Activated naive CD8-positive, alpha-beta T cell treated with anti-CD3 and anti-CD28 coated beads for 36 hours (primary cell): ENCODE data around the gene NOC2L. TPM values are rescaled to one million over a fixed set of nuclear protein-coding genes. Genes with fewer than 3 reads are reported as not detected.

Source experiments
- DNase-seq: peaks from one replicate; pipeline ENCODE4 v3.0.0; 2021
- H3K27ac Mint-ChIP-seq: one replicate; pipeline ENCODE4 v1.8.0; 2022; ENCODE audit warnings: mild to moderate bottlenecking, moderate library complexity, mixed read lengths
- H3K27me3 Mint-ChIP-seq: one replicate; pipeline ENCODE4 v1.8.0; 2022; ENCODE audit warnings: mild to moderate bottlenecking, mixed read lengths
- H3K36me3 Mint-ChIP-seq: one replicate; pipeline ENCODE4 v1.8.0; 2021; ENCODE audit warnings: mild to moderate bottlenecking, mixed read lengths
- H3K4me1 Mint-ChIP-seq: one replicate; pipeline ENCODE4 v1.8.0; 2021; ENCODE audit warnings: mixed read lengths
- H3K4me3 Mint-ChIP-seq: one replicate; pipeline ENCODE4 v1.8.0; 2022; ENCODE audit warnings: mild to moderate bottlenecking, moderate library complexity, mixed read lengths
- H3K9me3 Mint-ChIP-seq: one replicate; pipeline ENCODE4 v1.8.0; 2022; ENCODE audit warnings: mixed read lengths
- total RNA-seq, 2 experiments: library from RNA; stranded (reverse); gene quantifications; one replicate each; pipeline ENCODE4 v1.2.3, GENCODE V29; 2021

The NOC2L gene
- total RNA-seq, 2 experiments from 2014 or later: 176 to 185 TPM

DNA sequence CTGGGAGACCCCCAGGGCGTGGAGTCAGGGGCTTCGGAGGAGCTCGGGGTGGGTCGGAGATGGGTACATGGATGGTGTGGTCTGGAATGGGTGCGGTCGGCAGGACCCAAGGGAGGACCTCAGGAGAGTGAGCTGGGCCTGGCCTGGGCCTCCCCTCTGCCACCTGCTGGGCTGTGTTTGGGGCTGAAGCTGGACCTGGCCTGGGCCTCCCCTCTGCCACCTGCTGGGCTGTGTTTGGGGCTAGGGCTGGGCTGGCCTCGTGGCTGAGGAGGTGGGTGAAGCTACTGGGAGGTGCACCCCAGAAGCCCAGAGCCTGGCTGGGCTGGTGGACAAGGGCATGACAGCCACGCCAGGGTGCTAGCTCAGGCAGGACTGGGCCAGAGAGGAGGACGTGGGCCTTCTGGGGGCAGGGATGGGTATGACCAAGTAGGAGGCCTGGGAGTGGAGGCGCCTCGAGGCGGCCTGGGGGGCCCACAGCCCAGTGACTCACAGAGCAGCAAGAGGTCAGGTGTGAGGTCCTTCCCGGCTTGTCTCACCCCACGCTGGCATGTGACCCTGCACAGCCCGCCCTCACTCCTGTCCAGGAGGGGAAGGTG is 20.9 kb downstream of the NOC2L start:
- DNase-seq: no peak
- H3K4me3 Mint-ChIP-seq: no peak overlapping the region

GRCh38 chr1:937521-937920 is 21.5 kb downstream of the NOC2L start:
- no peak overlapping the region for H3K4me3 Mint-ChIP-seq
- no peaks in the 10 kb centered on the region for H3K36me3 Mint-ChIP-seq
- H3K9me3 Mint-ChIP-seq: no peaks in the 10 kb centered on the region
- peaks cover 9% of the 10 kb centered on the region for H3K4me1 Mint-ChIP-seq
- no peak overlapping the region for H3K27ac Mint-ChIP-seq
- H3K27me3 Mint-ChIP-seq: peaks cover 56% of the 10 kb centered on the region
- no peak for DNase-seq

More for the DNA sequence above, 20.9 kb downstream of the NOC2L start:
- peaks cover 10% of the 10 kb centered on the region for H3K4me1 Mint-ChIP-seq
- peaks cover 56% of the 10 kb centered on the region for H3K27me3 Mint-ChIP-seq
- H3K36me3 Mint-ChIP-seq: no peaks in the 10 kb centered on the region
- no peaks in the 10 kb centered on the region for H3K9me3 Mint-ChIP-seq
- no peak overlapping the region for H3K27ac Mint-ChIP-seq

DNA sequence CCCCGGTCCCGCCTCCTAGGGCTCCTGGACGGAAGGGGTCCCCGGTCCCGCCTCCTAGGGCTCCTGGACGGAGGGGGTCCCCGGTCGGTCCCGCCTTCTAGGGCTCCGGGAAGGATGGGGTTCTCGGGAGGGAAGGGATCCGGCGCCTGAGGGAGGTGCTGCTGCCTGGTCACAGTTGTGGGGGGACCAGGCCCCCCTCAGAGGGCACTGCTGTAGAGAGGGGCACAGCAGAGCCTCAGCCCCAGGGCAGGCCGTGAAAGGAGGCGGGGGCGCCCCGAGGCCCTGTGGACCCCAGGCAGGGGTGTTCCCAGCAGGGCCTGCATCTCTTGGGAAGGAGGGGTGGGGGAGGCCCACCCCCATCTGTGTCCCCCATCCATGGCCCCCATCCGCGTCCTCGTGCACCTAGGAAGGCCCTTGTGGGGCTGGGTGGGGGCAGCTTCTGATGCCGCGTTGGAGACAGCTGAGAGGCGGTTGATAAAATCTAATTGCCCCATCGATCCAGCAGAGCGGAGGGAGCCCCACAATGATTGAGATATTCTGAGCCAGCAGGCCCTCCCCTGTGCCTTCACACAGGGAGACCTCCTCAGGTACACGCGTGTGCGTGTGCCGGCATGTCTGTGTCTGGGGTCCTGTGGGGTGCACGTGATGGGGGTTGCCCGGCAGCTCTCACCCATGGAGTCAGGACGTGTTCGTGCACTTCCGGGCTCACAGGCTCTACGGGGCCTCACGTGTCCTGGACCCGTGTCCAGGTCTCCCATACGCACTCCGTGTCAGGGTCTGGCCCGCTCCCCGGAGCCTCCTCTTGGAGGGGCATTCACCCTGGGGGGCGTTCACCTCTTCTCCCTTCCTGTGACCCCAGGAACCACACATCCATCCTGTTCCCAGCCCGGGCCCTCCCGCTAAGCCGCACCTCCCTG is 22.4 kb downstream of the NOC2L start:
- no peaks in the 10 kb centered on the region for H3K36me3 Mint-ChIP-seq
- no peak for DNase-seq
- no peak overlapping the region for H3K4me3 Mint-ChIP-seq
- no peak overlapping the region for H3K27ac Mint-ChIP-seq
- no peaks in the 10 kb centered on the region for H3K9me3 Mint-ChIP-seq
- H3K27me3 Mint-ChIP-seq: peaks cover 57% of the 10 kb centered on the region
- peaks cover 9% of the 10 kb centered on the region for H3K4me1 Mint-ChIP-seq

GRCh38 chr1:935751-936231 is 23.3 kb downstream of the NOC2L start:
- Mint-ChIP-seq H3K4me3 (no peak overlapping the region), H3K36me3 (no peaks in the 10 kb centered on the region), H3K4me1 (peaks cover 5% of the 10 kb centered on the region), H3K9me3 (no peaks in the 10 kb centered on the region), H3K27ac (no peak overlapping the region), H3K27me3 (peaks cover 55% of the 10 kb centered on the region)
- no peak for DNase-seq

DNA sequence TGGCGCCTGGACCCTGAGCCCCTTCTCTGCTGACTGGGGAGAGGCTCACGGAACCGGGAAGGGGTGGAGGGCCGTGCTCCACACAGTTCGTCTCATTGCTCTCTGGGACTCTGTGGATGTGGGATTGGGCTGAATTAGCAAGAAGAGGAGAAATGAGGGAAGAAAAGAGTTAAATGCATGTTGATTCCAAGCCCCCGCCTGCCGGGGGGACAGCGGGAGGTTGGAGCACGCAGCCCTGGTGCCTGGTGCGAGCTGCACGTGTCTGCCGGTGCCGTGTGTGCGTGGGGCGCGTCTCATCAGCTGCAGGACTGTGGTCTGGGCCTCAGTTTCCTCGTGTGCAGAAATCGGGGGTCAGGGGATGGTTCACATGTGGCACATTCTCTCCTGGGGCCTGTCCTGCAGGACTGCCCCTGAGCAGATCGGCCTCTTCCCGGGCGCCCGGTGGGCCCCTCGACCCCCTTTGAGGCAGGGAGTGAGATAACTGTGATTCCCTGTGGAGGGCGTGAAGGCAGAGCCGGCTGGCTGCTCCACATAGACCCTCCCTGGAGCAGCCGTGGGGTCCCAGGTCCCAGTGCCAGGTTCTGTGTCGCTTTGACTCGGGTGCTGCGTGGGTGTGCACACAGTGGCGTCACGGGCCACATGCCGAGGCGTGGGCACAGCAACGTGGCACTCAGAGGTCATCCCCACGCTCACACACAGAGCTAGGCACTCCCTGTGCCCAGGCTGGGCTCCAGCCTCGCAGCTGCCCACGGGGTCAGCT is 23.9 kb downstream of the NOC2L start:
- peaks cover 3% of the 10 kb centered on the region for H3K4me1 Mint-ChIP-seq
- DNase-seq: no peak
- H3K27ac Mint-ChIP-seq: no peak overlapping the region
- H3K4me3 Mint-ChIP-seq: no peak overlapping the region
- H3K9me3 Mint-ChIP-seq: no peaks in the 10 kb centered on the region
- no peaks in the 10 kb centered on the region for H3K36me3 Mint-ChIP-seq
- H3K27me3 Mint-ChIP-seq: peaks cover 51% of the 10 kb centered on the region

DNA sequence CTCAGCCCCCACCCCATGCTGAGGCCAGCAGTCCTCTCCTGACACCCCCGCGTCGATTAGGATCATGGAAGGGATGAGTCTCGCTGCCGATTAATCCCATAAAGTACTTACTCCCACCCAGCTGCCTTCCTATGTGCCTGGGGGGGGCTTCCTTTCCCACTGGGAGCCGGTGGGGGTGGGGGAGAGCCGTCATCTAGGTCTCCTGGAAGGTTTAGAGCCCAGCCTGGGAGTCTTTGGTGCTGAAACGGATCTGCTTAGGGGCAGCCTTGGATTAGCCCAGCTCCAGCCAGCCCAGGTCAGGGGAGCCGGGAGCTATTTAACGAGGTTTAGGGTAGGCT is 25.5 kb downstream of the NOC2L start:
- Mint-ChIP-seq H3K27me3 (peaks cover 46% of the 10 kb centered on the region), H3K4me3 (no peak overlapping the region), H3K9me3 (no peaks in the 10 kb centered on the region), H3K4me1 (peaks cover 3% of the 10 kb centered on the region), H3K27ac (no peak overlapping the region), H3K36me3 (no peaks in the 10 kb centered on the region)
- DNase-seq: no peak

DNA sequence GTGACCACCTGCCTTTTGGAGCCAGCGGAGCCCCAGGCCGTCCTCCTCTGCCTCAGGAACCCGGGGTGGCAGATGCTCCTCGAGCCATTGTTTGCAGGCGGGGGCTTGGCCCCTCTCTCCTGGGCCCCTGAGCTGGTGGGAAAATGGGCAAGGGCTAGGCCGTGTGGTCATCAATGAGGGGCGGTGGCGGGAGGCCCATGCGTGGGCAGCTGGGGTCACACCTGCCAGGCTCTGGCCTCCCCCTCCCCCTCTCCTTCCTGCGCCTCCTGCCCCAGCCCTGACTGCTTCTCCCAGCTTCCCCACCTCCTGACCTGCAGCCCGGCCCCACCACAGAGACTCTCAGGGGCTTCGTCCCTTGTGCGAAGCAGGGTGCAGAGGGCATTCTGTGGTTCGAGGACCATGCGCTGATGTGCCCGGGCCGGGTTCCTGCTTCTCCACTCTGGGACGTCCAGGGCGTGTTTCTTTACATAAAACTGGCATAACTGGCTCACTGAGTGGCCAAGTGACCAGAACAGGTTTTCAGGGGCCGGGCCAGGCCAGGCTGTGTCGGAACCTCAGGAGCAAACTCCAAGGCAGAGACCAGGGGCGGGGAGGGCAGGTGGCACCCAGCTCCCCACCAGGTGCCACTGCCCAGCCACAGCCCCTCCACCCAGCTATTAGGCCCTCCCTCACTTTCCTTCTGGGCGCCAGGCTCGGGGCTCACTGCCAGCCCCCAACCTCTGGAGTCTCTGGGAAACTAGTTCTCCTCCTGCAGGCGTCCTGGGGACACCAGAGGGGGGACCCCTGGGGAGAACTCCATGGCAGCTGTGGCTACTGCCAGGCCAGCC is 26.1 kb downstream of the NOC2L start:
- no peaks in the 10 kb centered on the region for H3K36me3 Mint-ChIP-seq
- peaks cover 42% of the 10 kb centered on the region for H3K27me3 Mint-ChIP-seq
- H3K4me3 Mint-ChIP-seq: no peak overlapping the region
- H3K27ac Mint-ChIP-seq: no peak overlapping the region
- H3K9me3 Mint-ChIP-seq: no peaks in the 10 kb centered on the region
- peaks cover 3% of the 10 kb centered on the region for H3K4me1 Mint-ChIP-seq
- no peak for DNase-seq

DNA sequence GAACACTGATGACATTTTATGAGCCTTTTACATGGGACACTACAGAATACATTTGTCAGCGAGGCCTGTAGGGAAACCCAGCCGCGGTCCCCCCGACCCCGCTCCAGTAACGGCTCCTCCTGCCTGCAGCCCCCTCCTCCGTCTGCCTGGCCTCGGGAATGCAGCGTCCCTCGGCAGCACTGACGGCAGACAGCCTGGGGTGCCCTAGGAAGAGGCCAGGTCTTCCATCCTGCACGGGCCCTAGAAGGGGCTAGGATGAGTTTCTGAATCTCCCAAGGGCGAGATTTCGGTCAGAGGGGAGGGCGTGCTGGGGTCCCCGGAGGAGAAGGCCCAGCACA is 26.9 kb downstream of the NOC2L start:
- Mint-ChIP-seq H3K4me1 (peaks cover 3% of the 10 kb centered on the region), H3K27ac (no peak overlapping the region), H3K9me3 (no peaks in the 10 kb centered on the region), H3K36me3 (no peaks in the 10 kb centered on the region), H3K27me3 (peaks cover 48% of the 10 kb centered on the region), H3K4me3 (no peak overlapping the region)
- no peak for DNase-seq

DNA sequence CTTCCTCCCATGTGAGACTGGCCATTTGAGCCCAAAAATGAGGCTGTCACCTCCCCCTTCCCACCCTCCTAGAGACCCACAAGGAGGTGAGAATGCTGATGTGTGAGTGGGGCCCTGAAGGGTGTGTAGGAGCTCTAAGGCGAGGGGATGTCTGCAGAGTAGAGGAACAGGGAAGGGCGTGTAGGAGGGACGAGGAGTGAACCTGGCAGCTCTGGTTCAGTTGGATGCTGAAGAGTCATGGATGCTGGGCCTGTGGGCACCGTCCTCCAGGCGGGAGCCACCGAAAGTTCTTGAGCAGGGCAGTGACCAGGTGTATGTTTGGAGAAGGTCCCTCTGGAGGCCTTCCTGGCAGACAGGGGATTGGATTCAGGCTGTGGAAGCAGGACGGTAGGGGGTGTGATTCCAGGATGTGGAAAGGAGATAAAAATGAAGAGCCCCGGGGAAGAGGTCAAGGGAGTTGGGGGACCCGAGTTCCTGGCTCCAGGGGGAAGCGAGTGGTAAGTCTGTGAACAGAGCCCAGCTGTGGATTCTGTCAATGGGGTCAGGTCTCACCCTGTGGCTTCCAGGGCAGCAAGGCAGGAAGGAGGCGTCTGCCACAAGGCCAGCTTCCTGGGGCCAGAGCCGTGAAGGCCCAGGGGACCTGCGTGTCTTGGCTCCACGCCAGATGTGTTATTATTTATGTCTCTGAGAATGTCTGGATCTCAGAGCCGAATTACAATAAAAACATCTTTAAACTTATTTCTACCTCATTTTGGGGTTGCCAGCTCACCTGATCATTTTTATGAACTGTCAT is 27.5 kb downstream of the NOC2L start:
- H3K4me3 Mint-ChIP-seq: no peak overlapping the region
- H3K4me1 Mint-ChIP-seq: peaks cover 3% of the 10 kb centered on the region
- peak overlapping the region; percentile 8 for H3K27ac Mint-ChIP-seq
- H3K36me3 Mint-ChIP-seq: no peaks in the 10 kb centered on the region
- peaks cover 48% of the 10 kb centered on the region for H3K27me3 Mint-ChIP-seq
- H3K9me3 Mint-ChIP-seq: no peaks in the 10 kb centered on the region
- no peak for DNase-seq

DNA sequence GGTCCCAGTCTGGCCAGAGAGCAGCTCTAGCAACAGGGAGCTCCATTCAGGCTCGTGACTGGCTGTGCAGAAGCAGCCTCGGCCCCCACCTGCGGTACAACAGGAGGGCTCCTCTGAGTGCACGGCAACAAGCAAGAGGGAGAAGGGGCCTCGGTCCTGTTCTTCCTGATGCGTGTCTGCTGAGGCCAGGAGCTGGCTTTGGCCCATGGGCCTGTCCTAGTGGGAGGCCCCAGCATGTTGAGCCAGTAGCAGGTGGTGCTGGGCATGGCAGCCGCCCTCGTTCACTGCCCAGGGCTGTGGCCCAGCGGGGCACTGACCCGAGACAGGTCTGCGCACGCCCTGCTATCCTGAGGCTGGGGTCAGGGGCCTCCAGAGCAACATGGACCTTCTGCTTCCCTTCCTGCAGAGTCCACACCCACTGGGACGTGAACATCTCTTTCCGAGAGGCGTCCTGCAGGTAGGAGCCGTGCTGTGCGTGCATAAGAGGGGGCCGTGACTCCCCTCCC is 28.4 kb downstream of the NOC2L start:
- H3K9me3 Mint-ChIP-seq: no peaks in the 10 kb centered on the region
- peaks cover 55% of the 10 kb centered on the region for H3K27me3 Mint-ChIP-seq
- DNase-seq: no peak
- H3K27ac Mint-ChIP-seq: no peak overlapping the region
- no peaks in the 10 kb centered on the region for H3K36me3 Mint-ChIP-seq
- H3K4me3 Mint-ChIP-seq: no peak overlapping the region
- H3K4me1 Mint-ChIP-seq: peaks cover 3% of the 10 kb centered on the region

DNA sequence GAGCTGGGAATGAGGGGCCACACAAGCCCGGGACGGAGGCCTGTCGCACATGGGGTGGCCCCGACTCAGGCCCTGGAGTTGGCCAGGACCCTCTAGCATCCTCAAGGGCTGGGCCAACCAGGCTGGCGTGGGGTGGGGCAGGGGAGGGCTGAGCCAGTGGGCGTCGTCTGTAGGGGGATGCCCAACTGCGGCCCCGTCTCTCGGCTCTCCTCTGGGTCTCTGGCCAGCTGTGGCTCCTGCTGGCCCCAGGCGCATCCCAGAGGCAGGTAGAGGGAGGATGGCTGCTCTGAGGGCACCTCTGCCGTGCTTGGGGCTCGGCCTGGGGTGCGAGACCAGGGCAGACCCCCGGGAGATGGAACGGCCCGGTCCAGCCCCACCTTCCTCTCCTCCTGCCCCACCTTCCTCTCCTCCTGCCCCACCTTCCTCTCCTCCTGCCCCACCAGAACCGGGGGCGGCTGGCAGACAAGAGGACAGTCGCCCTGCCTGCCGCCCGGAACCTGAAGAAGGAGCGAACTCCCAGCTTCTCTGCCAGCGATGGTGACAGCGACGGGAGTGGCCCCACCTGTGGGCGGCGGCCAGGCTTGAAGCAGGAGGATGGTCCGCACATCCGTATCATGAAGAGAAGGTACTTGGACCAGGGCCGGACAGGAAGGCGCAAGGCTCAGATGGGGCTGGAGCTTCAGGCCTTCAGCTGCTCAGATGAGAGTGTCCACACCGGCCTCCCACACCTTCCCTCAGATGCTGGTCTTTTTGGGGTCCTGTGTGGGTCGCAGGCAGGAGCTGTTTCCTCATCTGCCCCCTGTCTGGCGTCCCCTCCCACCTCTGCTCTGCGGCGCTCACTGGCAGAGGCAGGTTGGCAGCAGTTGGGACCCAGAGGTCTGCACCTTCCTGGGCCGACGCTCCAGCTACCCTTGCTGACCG is 29.1 kb downstream of the NOC2L start:
- Mint-ChIP-seq H3K27me3 (peaks cover 52% of the 10 kb centered on the region), H3K4me3 (no peak overlapping the region), H3K9me3 (no peaks in the 10 kb centered on the region), H3K36me3 (no peaks in the 10 kb centered on the region), H3K4me1 (peaks cover 2% of the 10 kb centered on the region), H3K27ac (no peak overlapping the region)
- no peak for DNase-seq

DNA sequence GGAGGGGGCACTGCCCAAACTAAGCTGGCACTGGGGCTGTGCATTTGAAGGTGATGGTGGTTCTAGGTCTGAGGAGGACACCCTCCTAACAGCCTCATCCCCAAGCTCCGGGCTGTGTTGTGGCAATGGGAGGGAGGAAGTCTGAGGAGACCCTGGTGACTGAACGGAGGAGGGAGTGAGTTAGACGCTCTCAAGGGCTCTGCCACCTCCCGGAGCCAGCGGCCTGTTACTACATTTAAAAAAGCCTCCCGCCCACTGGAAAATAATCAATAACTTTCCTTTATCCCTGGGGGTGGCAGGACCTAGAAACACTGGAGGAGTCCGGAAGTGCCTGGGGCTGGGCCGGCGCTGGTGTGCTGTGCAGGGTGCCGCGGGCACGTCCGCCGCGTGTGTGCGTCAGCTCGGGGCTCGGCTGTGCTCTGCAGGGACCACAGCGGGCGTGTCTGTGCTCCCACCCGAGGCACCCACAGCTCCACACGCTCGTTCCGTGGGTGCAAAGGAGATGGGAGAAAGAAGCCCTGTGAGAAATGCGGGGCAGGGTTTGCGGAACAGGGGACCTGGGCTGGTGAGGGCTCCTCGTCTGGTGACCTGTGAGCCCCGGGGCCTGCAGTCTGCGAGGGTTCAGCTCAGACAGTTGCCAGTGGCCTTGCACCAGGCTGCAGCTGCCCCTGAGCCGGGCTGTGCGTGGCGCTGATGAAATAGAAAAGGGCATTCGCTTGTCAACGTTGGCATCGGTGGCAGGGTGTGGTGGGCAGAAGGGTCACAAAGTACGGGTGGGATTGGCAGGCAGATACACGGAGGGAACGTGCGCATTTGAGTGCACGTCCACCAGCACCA is 30.0 kb downstream of the NOC2L start:
- Mint-ChIP-seq H3K9me3 (no peaks in the 10 kb centered on the region), H3K4me3 (no peak overlapping the region), H3K4me1 (no peaks in the 10 kb centered on the region)

More for the DNA sequence above, 30.0 kb downstream of the NOC2L start:
- no peak for DNase-seq
- Mint-ChIP-seq H3K27me3 (peaks cover 53% of the 10 kb centered on the region), H3K27ac (no peak overlapping the region), H3K36me3 (no peaks in the 10 kb centered on the region)
